Measurements from ENCODE around the gene SHMT2. TPM values are rescaled to one million over a fixed set of nuclear protein-coding genes. Genes with fewer than 3 reads are reported as not detected.

SHMT2 gene
- total and polyA plus RNA-seq, 2 of the 4 experiments (the other 2 are of a cell fraction): 266 to 364 TPM

DNA sequence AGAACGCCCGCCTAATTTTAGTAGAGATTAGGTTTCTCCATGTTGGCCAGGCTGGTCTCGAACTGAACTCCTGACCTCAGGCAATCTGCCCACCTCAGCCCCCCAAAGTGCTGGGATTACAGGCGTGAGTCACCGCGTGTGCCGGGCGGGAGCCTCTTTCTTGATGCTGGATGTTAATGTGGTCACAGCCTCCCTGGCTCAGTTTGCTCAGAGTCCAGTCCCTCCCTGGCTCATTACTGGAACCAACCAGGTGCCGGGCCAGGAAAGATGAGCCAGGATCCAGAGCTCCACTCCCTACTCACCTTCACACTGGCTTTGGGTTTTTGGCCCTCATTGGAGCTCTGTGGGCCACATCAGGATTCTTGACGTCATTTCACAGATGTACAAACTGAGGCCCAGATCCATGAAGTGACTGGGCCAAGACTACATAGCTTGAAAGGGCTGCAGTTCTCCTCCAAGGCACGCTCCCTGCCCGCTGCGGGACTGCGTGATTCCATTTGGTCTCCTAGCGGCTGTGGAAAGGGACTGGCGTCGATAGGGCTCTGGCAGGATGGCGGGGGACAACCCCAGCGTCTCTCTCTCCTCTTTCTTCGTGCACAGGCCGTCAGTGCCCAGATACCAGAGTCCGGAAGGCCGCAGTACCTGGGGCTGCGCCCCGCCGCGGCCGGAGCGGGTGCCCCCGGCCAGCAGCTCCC lies 5.1 kb upstream of the SHMT2 start:
- Histone ChIP-seq H2BK20ac (ENCODE audit: low read depth, low read length) (no peak overlapping the region), H3K14ac (replicated peaks; ENCODE audit: low read depth, low read length) (no peak overlapping the region), H3K27me3 (ENCODE audit: control insufficient read depth, insufficient read depth, low read length) (peaks cover 37% of the 10 kb centered on the region), H3K23ac (ENCODE audit: low read depth, low read length) (no peak overlapping the region), H3K27ac (ENCODE audit: insufficient read depth, low read length) (no peak overlapping the region), H3K18ac (ENCODE audit: low read depth, low read length) (no peak overlapping the region), H3K9me1 (ENCODE audit: insufficient read depth, low read length) (peaks cover 6% of the 10 kb centered on the region), H2BK120ac (ENCODE audit: low read depth, low read length) (no peak overlapping the region), H3K4me1 (ENCODE audit: control insufficient read depth, insufficient read depth, low read length) (peaks cover 6% of the 10 kb centered on the region; the same call in 1 of the 2 replicates), H3K36me3 (ENCODE audit: control insufficient read depth, insufficient read depth, low read length) (no peaks in the 10 kb centered on the region), H3K56ac (ENCODE audit: extremely low read depth, insufficient read depth, low read length) (no peak overlapping the region), H4K20me1 (ENCODE audit: insufficient read depth, low read length) (peaks cover 4% of the 10 kb centered on the region), H2AK5ac (ENCODE audit: low read depth, low read length) (peak overlapping the region; percentile 44; the same call in 1 of the 2 replicates), H4K8ac (ENCODE audit: low read depth in 2 of 2, low read length in 2 of 2) (no peak overlapping the region), H3K4me3 (ENCODE audit: insufficient read depth, low read depth, low read length) (no peak overlapping the region), H2AFZ (replicated peaks; ENCODE audit: low read length, poor library complexity) (no peak overlapping the region), H3K4me2 (ENCODE audit: low read depth, low read length) (no peak overlapping the region), H3K9me3 (ENCODE audit: control insufficient read depth, insufficient read depth, low read length) (no peaks in the 10 kb centered on the region), H4K5ac (ENCODE audit: low read depth, low read length) (no peak overlapping the region), H3K9ac (ENCODE audit: low read depth, low read length) (no peak overlapping the region), H3K79me1 (ENCODE audit: low read depth in 1 of 2, low read length in 2 of 2) (peaks cover 0 to 7% of the 10 kb centered on the region in 2 experiments; a peak in 2 of 4 replicates), H2AK9ac (replicated peaks; ENCODE audit: low read depth, low read length, poor library complexity) (no peak overlapping the region), H2BK5ac (ENCODE audit: low read depth, low read length, poor library complexity, severe bottlenecking) (no peak overlapping the region), H3K4ac (ENCODE audit: low read depth, low read length) (no peak overlapping the region), H2BK15ac (ENCODE audit: low read depth, low read length) (no peak overlapping the region), H4K91ac (ENCODE audit: insufficient read depth, low read depth, low read length) (no peak overlapping the region)
- dilution Hi-C loops (cut with HindIII; ENCODE audit: low sequenced_read_pairs, unreplicated experiment): no loop called here
- no peak for DNase-seq
- CTCF ChIA-PET: no interaction called here
- 58% methylated on average over 14 of the region's 30 CpGs; no CpG with 5 or more reads in 1 of the 2 experiments for WGBS, 2 experiments (ENCODE audit: extremely low coverage in 2 of 2, insufficient read length in 1 of 2)
- intact Hi-C loops (cut with micrococcal nuclease): no loop called here
- BruUV-seq (replicated peaks): no TSS peak
- TF ChIP-seq SMC3 (IDR thresholded peaks at IDR 0.05; ENCODE audit: low read depth, low read length) (no peak), CEBPB (IDR thresholded peaks at IDR 0.05; ENCODE audit: low read depth, low read length) (no peak), MXI1 (IDR thresholded peaks at IDR 0.05; ENCODE audit: borderline replicate concordance, low read depth, low read length) (no peak), CHD1 (IDR thresholded peaks at IDR 0.05; ENCODE audit: low read depth, low read length) (no peak), MAFK (IDR thresholded peaks at IDR 0.05; ENCODE audit: low read depth, low read length) (no peak), MAZ (IDR thresholded peaks at IDR 0.05; ENCODE audit: borderline replicate concordance, low read depth, low read length) (no peak), BHLHE40 (IDR thresholded peaks at IDR 0.05; ENCODE audit: low read depth, low read length) (no peak), POLR2A (IDR thresholded peaks at IDR 0.05; ENCODE audit: low read depth, low read length) (no peak)
- TF ChIP-seq, protein P1, sequence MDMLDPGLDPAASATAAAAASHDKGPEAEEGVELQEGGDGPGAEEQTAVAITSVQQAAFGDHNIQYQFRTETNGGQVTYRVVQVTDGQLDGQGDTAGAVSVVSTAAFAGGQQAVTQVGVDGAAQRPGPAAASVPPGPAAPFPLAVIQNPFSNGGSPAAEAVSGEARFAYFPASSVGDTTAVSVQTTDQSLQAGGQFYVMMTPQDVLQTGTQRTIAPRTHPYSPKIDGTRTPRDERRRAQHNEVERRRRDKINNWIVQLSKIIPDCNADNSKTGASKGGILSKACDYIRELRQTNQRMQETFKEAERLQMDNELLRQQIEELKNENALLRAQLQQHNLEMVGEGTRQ (IDR thresholded peaks at IDR 0.05; ENCODE audit: low read depth, low read length): no peak
- POLR2A ChIA-PET (ENCODE audit: unreplicated experiment): no interaction called here
- in situ Hi-C loops (cut with MboI; ENCODE audit: low sequenced_read_pairs): no loop called here
- ATAC-seq (ENCODE audit: low read depth): no peak

Measured in IMR-90 (cell line).